H9 (cell line): Measurements from ENCODE around the gene CD2. TPM values are rescaled to one million over a fixed set of nuclear protein-coding genes. Genes with fewer than 3 reads are reported as not detected.

Experiments
- DNase-seq: peaks from one replicate; pipeline ENCODE4 v3.0.0-alpha.2; 2017
- H2AFZ ChIP-seq: one replicate; pipeline ENCODE4 v1.6.1; 2013; ENCODE audit warnings: mild to moderate bottlenecking, low read length, control low read depth, moderate library complexity
- H2AK5ac ChIP-seq: 2 replicates; pipeline ENCODE4 v1.6.1; 2013; ENCODE audit warnings: low read length, control low read depth, mixed read lengths; ENCODE audit not compliant: insufficient read length
- H2BK120ac ChIP-seq: one replicate; pipeline ENCODE4 v1.6.1; 2013; ENCODE audit warnings: low read depth, mild to moderate bottlenecking, low read length, control low read depth, inconsistent platforms; ENCODE audit not compliant: poor library complexity, severe bottlenecking
- H2BK12ac ChIP-seq: 2 replicates; pipeline ENCODE4 v1.6.1; 2013; ENCODE audit warnings: low read length, control low read depth, mixed read lengths, low read depth; ENCODE audit not compliant: insufficient read length
- H2BK15ac ChIP-seq: 2 replicates; pipeline ENCODE4 v1.6.1; 2013; ENCODE audit warnings: low read depth, low read length, control low read depth
- H2BK20ac ChIP-seq: one replicate; pipeline ENCODE4 v1.6.1; 2013; ENCODE audit warnings: low read depth, mild to moderate bottlenecking, low read length, control low read depth, inconsistent platforms; ENCODE audit not compliant: poor library complexity, severe bottlenecking
- H2BK5ac ChIP-seq: 2 replicates; pipeline ENCODE4 v1.6.1; 2013; ENCODE audit warnings: low read length, control low read depth, mixed read lengths; ENCODE audit not compliant: insufficient read length
- H3K14ac ChIP-seq: 2 replicates; pipeline ENCODE4 v1.6.1; 2013; ENCODE audit warnings: low read length, control low read depth; ENCODE audit not compliant: insufficient read depth
- H3K18ac ChIP-seq: 2 replicates; pipeline ENCODE4 v1.6.1; 2013; ENCODE audit warnings: low read depth, mild to moderate bottlenecking, mixed read lengths, low read length, control low read depth; ENCODE audit not compliant: insufficient read length
- H3K23ac ChIP-seq: 2 replicates; pipeline ENCODE4 v1.6.1; 2013; ENCODE audit warnings: low read length, control low read depth, mixed read lengths, low read depth; ENCODE audit not compliant: insufficient read length
- H3K23me2 ChIP-seq: 2 replicates; pipeline ENCODE4 v1.6.1; 2013; ENCODE audit warnings: low read depth, mild to moderate bottlenecking, mixed read lengths, low read length, control low read depth; ENCODE audit not compliant: insufficient read length, poor library complexity, severe bottlenecking
- H3K27ac ChIP-seq: 2 replicates; pipeline ENCODE4 v1.5.1; 2013; ENCODE audit warnings: low read length, control low read depth, mixed read lengths, low read depth; ENCODE audit not compliant: insufficient read length
- H3K27me3 ChIP-seq: 2 replicates; pipeline ENCODE4 v1.6.1; 2013; ENCODE audit warnings: low read length, control low read depth, inconsistent platforms; ENCODE audit not compliant: insufficient read depth
- H3K4ac ChIP-seq: 2 replicates; pipeline ENCODE4 v1.6.1; 2013; ENCODE audit warnings: low read depth, mild to moderate bottlenecking, control low read depth, inconsistent platforms, low read length, moderate library complexity
- H3K4me1 ChIP-seq: 2 replicates; pipeline ENCODE4 v1.6.1; 2013; ENCODE audit warnings: low read length, control low read depth, inconsistent platforms; ENCODE audit not compliant: insufficient read depth
- H3K4me2 ChIP-seq: 2 replicates; pipeline ENCODE4 v1.6.1; 2013; ENCODE audit warnings: low read length, control low read depth, mixed read lengths; ENCODE audit not compliant: insufficient read length, insufficient read depth
- H3K56ac ChIP-seq: 2 replicates; pipeline ENCODE4 v1.6.1; 2013; ENCODE audit warnings: low read depth, mild to moderate bottlenecking, mixed read lengths, low read length, control low read depth; ENCODE audit not compliant: insufficient read length
- H3K79me1 ChIP-seq: 2 replicates; pipeline ENCODE4 v1.6.1; 2013; ENCODE audit warnings: low read depth, mild to moderate bottlenecking, moderate library complexity, low read length, control low read depth, inconsistent platforms; ENCODE audit not compliant: insufficient read depth, poor library complexity, severe bottlenecking
- H3K79me2 ChIP-seq: 2 replicates; pipeline ENCODE4 v1.6.1; 2013; ENCODE audit warnings: low read length, control low read depth, inconsistent platforms; ENCODE audit not compliant: insufficient read depth
- H3K9ac ChIP-seq: 2 replicates; pipeline ENCODE4 v1.6.1; 2013; ENCODE audit warnings: low read length, control low read depth, mixed read lengths; ENCODE audit not compliant: insufficient read length; ENCODE audit errors: extremely low read depth
- H3K9me3 ChIP-seq: one replicate; pipeline ENCODE4 v1.6.1; 2013; ENCODE audit warnings: low read depth, low read length, inconsistent platforms; ENCODE audit not compliant: control insufficient read depth
- H3T11ph ChIP-seq: one replicate; pipeline ENCODE4 v1.6.1; 2013; ENCODE audit warnings: mild to moderate bottlenecking, low read length, control low read depth, inconsistent platforms
- H4K20me1 ChIP-seq: one replicate; pipeline ENCODE4 v1.6.1; 2013; ENCODE audit not compliant: control insufficient read depth, insufficient read length, insufficient read depth
- H4K5ac ChIP-seq: 2 replicates; pipeline ENCODE4 v1.6.1; 2013; ENCODE audit warnings: low read depth, mild to moderate bottlenecking, mixed read lengths, low read length, control low read depth; ENCODE audit not compliant: insufficient read length
- H4K8ac ChIP-seq: replicated peaks from 2 replicates; pipeline ENCODE4 v1.6.1; 2013; ENCODE audit warnings: low read length, control low read depth, mixed read lengths, low read depth; ENCODE audit not compliant: insufficient read length
- H4K91ac ChIP-seq: 2 replicates; pipeline ENCODE4 v1.6.1; 2013; ENCODE audit warnings: low read depth, mild to moderate bottlenecking, moderate library complexity, mixed read lengths, low read length, control low read depth; ENCODE audit not compliant: insufficient read length
- H3K27ac Mint-ChIP-seq, 3 experiments: 2 replicates in 2 of 3; 3 replicates in 1 of 3; pipeline ENCODE4 v1.8.0; 2020 to 2021; ENCODE audit warnings: mixed read lengths in 3 of 3, mild to moderate bottlenecking in 1 of 3, moderate library complexity in 1 of 3
- H3K27me3 Mint-ChIP-seq: 2 replicates; pipeline ENCODE4 v1.8.0; 2021; ENCODE audit warnings: low read depth, mild to moderate bottlenecking, moderate library complexity, mixed read lengths
- H3K36me3 Mint-ChIP-seq, 3 experiments: 2 replicates in 2 of 3; 3 replicates in 1 of 3; pipeline ENCODE4 v1.8.0; 2020 to 2021; ENCODE audit warnings: low read depth in 3 of 3, mixed read lengths in 3 of 3; ENCODE audit not compliant: insufficient read depth in 1 of 3
- H3K4me1 Mint-ChIP-seq, 2 experiments: 2 replicates each; pipeline ENCODE4 v1.8.0; 2020; ENCODE audit warnings: mixed read lengths in 2 of 2
- H3K4me3 Mint-ChIP-seq, 2 experiments: 2 replicates in 1 of 2; 3 replicates in 1 of 2; pipeline ENCODE4 v1.8.0; 2020 to 2021; ENCODE audit warnings: mild to moderate bottlenecking in 2 of 2, mixed read lengths in 2 of 2, moderate library complexity in 1 of 2
- H3K9me3 Mint-ChIP-seq, 2 experiments: 2 replicates in 1 of 2; 3 replicates in 1 of 2; pipeline ENCODE4 v1.8.0; 2020; ENCODE audit warnings: mild to moderate bottlenecking in 2 of 2, mixed read lengths in 2 of 2, moderate library complexity in 1 of 2
- CTCF ChIP-seq: fragments of 200-600 bp; sonication (generic); conservative IDR thresholded peaks from 3 replicates; pipeline ENCODE4 v1.8.0; 2021; ENCODE audit warnings: antibody characterized with exemption, mild to moderate bottlenecking
- WGBS: extraction: QIAGEN DNeasy Blood & Tissue Kit; methylation state at CpG from one replicate; pipeline ENCODE4 v1.1.7; 2013; ENCODE audit warnings: missing lambda C conversion rate, low lambda C conversion rate, mixed read lengths; ENCODE audit not compliant: insufficient read length; ENCODE audit errors: extremely low coverage; 5-methylcytosine and 5-hydroxymethylcytosine counted together
- total RNA-seq: library from RNA; stranded (reverse); gene quantifications from 2 replicates; pipeline ENCODE4 v1.2.1, GENCODE V29; 2021

The CD2 gene
- total RNA-seq, 1 experiment from 2014 or later: not detected

- H3K27ac Mint-ChIP-seq: no peak overlapping the region
- TF ChIP-seq CTCF: no peak
- H2AFZ ChIP-seq: no peak overlapping the region
Observed at GRCh38 chr1:116755066-116755465, 836 bp downstream of the CD2 start.

More at GRCh38 chr1:116755066-116755465, 836 bp downstream of the CD2 start:
- no peaks in the 10 kb centered on the region for H3K79me2 ChIP-seq
- H2BK15ac ChIP-seq: no peak overlapping the region
- Mint-ChIP-seq H3K36me3 (no peaks in the 10 kb centered on the region), H3K9me3 (no peaks in the 10 kb centered on the region), H3K4me1 (no peaks in the 10 kb centered on the region), H3K4me3 (no peak overlapping the region), H3K27me3 (no peaks in the 10 kb centered on the region)
- no peak overlapping the region for H4K91ac ChIP-seq
- H4K8ac ChIP-seq: no peak overlapping the region
- H3K9ac ChIP-seq: no peak overlapping the region
- no peak overlapping the region for H3K27ac ChIP-seq
- H3K23ac ChIP-seq: no peak overlapping the region
- H3K27me3 ChIP-seq: no peaks in the 10 kb centered on the region
- no peaks in the 10 kb centered on the region for H3K23me2 ChIP-seq
- no peak overlapping the region for H3T11ph ChIP-seq
- no peak overlapping the region for H2BK20ac ChIP-seq
- no peaks in the 10 kb centered on the region for H4K20me1 ChIP-seq
- H3K4me2 ChIP-seq: no peak overlapping the region
- H2BK5ac ChIP-seq: no peak overlapping the region
- H2BK12ac ChIP-seq: no peak overlapping the region
- no peaks in the 10 kb centered on the region for H3K9me3 ChIP-seq
- no peak overlapping the region for H3K14ac ChIP-seq
- H3K79me1 ChIP-seq: no peaks in the 10 kb centered on the region
- DNase-seq: no peak
- no peak overlapping the region for H4K5ac ChIP-seq
- H3K18ac ChIP-seq: no peak overlapping the region
- H3K4me1 ChIP-seq: no peaks in the 10 kb centered on the region
- H2AK5ac ChIP-seq: no peak overlapping the region
- H3K4ac ChIP-seq: no peak overlapping the region
- no peak overlapping the region for H3K56ac ChIP-seq
- no CpG with 5 or more reads among the region's 8 CpGs for WGBS
- H2BK120ac ChIP-seq: no peak overlapping the region
